K562 (cell line): ENCODE measurements around the gene CDNF. TPM values are rescaled to one million over a fixed set of nuclear protein-coding genes. Genes with fewer than 3 reads are reported as not detected.
A peak's percentile ranks its signal among the peaks of the same experiment; 100 is the strongest.

Experiments used
- ATAC-seq: fragments of 200-7000 bp; cut with Tn5 transposase; 3 replicates; pipeline ENCODE4 v1.9.1; 2020; ENCODE audit warnings: moderate library complexity
- BruUV-seq: library from RNA; stranded (reverse); fragments of 400-500 nt; replicated peaks from 2 replicates; lab custom pipeline; 2021; lab: Mats Ljungman, UMichigan
- CTCF ChIA-PET: fragments of 300-600 bp; formaldehyde crosslinking; extraction: SDS; loops from one replicate; lab custom pipeline; 2021; ENCODE audit warnings: low intra/inter-chr PET ratio; lab: Yijun Ruan, JAX
- POLR2A ChIA-PET: fragments of 300-600, 350-650 bp; sonication (Branson Sonifier 250); formaldehyde crosslinking; extraction: SDS; loops from one replicate; lab custom pipeline; 2021; ENCODE audit warnings: antibody characterized with exemption, inconsistent platforms; lab: Yijun Ruan, JAX
- DNase-seq, 4 experiments: peaks; one replicate each; pipeline versions ENCODE4 v3.0.0 to v3.0.0-alpha.2; 2011 to 2018; ENCODE audit warnings: low spot score in 3 of 4, mixed read lengths in 3 of 4; ENCODE audit errors: extremely low read depth in 1 of 4
- FAIRE-seq: peaks from 2 replicates; lab custom pipeline; 2011; peaks lifted over from hg19 to GRCh38; lab: Jason Lieb, UNC
- H2AFZ ChIP-seq: 2 replicates; pipeline ENCODE4 v1.6.0; 2011; ENCODE audit warnings: low read depth, low read length, control low read depth, inconsistent platforms
- H3K27ac ChIP-seq: fragments of 200-600 bp; 3 replicates; pipeline ENCODE4 v1.8.0; 2011; ENCODE audit warnings: low read depth, mild to moderate bottlenecking, control low read depth, inconsistent platforms, low read length, moderate library complexity, mixed read lengths; ENCODE audit errors: extremely low read depth
- H3K27me3 ChIP-seq, 2 experiments: fragments of 300-600 bp in 1 of 2; 2 replicates in 1 of 2; 3 replicates in 1 of 2; pipeline versions ENCODE4 v1.6.0 to v1.8.0; 2011; ENCODE audit warnings: inconsistent platforms in 2 of 2, low read length in 2 of 2, mild to moderate bottlenecking in 1 of 2, mixed read lengths in 1 of 2, moderate library complexity in 1 of 2; ENCODE audit not compliant: control insufficient read depth in 2 of 2, insufficient read depth in 2 of 2
- H3K36me3 ChIP-seq: fragments of 300-600 bp; 3 replicates; pipeline ENCODE4 v1.8.0; 2011; ENCODE audit warnings: mild to moderate bottlenecking, low read length, inconsistent platforms; ENCODE audit not compliant: control insufficient read depth, insufficient read depth
- H3K4me1 ChIP-seq, 2 experiments: fragments of 200-600 bp in 1 of 2; replicated peaks in 1 of 2; 2 replicates in 1 of 2; 3 replicates in 1 of 2; pipeline versions ENCODE4 v1.5.1 to v1.8.0; 2011; ENCODE audit warnings: inconsistent platforms in 2 of 2, low read length in 2 of 2, mild to moderate bottlenecking in 1 of 2, mixed read lengths in 1 of 2, moderate library complexity in 1 of 2; ENCODE audit not compliant: control insufficient read depth in 2 of 2, insufficient read depth in 2 of 2
- H3K4me2 ChIP-seq: 2 replicates; pipeline ENCODE4 v1.6.1; 2011; ENCODE audit warnings: low read length, control low read depth, inconsistent platforms, mixed read lengths; ENCODE audit not compliant: insufficient read depth
- H3K4me3 ChIP-seq: fragments of 200-600 bp; sonication (generic), shearing (Covaris generic); 2 replicates; pipeline ENCODE4 v1.5.1; 2016; ENCODE audit warnings: control low read depth, inconsistent platforms
- H3K79me2 ChIP-seq: fragments of 200-600 bp; 3 replicates; pipeline ENCODE4 v1.8.0; 2011; ENCODE audit warnings: low read length, inconsistent platforms; ENCODE audit not compliant: control insufficient read depth, insufficient read depth
- H3K9ac ChIP-seq, 2 experiments: 2 replicates each; pipeline versions ENCODE4 v1.6.0 to v1.6.1; 2011; ENCODE audit warnings: low read depth in 2 of 2, low read length in 2 of 2, control low read depth in 1 of 2, inconsistent platforms in 1 of 2, mild to moderate bottlenecking in 1 of 2, mixed read lengths in 1 of 2; ENCODE audit not compliant: insufficient read depth in 1 of 2
- H3K9me1 ChIP-seq: one replicate; pipeline ENCODE4 v1.6.0; 2011; ENCODE audit warnings: inconsistent platforms, mild to moderate bottlenecking, low read length, moderate library complexity; ENCODE audit not compliant: control insufficient read depth, insufficient read depth
- H3K9me3 ChIP-seq: replicated peaks from 2 replicates; pipeline ENCODE4 v1.5.1; 2011; ENCODE audit warnings: low read depth, low read length, inconsistent platforms; ENCODE audit not compliant: control insufficient read depth, insufficient read depth
- H4K20me1 ChIP-seq: replicated peaks from 2 replicates; pipeline ENCODE4 v1.6.1; 2011; ENCODE audit warnings: low read length, inconsistent platforms, mixed read lengths; ENCODE audit not compliant: control insufficient read depth, insufficient read depth
- CTCF ChIP-seq, 3 experiments: IDR thresholded peaks in 2 of 3; conservative IDR thresholded peaks in 1 of 3; 2 replicates each; pipeline ENCODE4 v1.5.1; 2011 to 2012; ENCODE audit warnings: low read length in 3 of 3, mild to moderate bottlenecking in 3 of 3, control low read depth in 2 of 3, improper control_type of control experiment in 1 of 3, inconsistent platforms in 1 of 3, low read depth in 1 of 3, mixed read lengths in 1 of 3, moderate library complexity in 1 of 3; ENCODE audit not compliant: insufficient read depth in 2 of 3
- RAD21 ChIP-seq, 2 experiments: fragments of 250-450 bp in 1 of 2; fragments of 450-650 bp in 1 of 2; sonication (Bioruptor Pico) in 1 of 2; formaldehyde crosslinking in 1 of 2; IDR thresholded peaks in 1 of 2; conservative IDR thresholded peaks in 1 of 2; 2 replicates each; pipeline versions ENCODE4 v1.4.0 to v1.8.0; 2020 to 2022; ENCODE audit warnings: mild to moderate bottlenecking in 2 of 2, moderate library complexity in 1 of 2
- ZNF518B ChIP-seq: fragments of 250-450 bp; sonication (Bioruptor Pico); IDR thresholded peaks from 2 replicates; pipeline ENCODE4 v1.5.0; 2021; ENCODE audit warnings: mild to moderate bottlenecking, moderate library complexity
- WGBS: fragments of 100-300 bp; shearing (Covaris generic); methylation state at CpG from one replicate; pipeline ENCODE4 v1.1.6; 2016; ENCODE audit warnings: low coverage, mixed read lengths; ENCODE audit not compliant: insufficient coverage; ENCODE audit errors: missing lambda C conversion rate; 5-methylcytosine and 5-hydroxymethylcytosine counted together
- in situ Hi-C: fragments of 300-500 bp; cut with MboI; formaldehyde crosslinking; loops from 4 replicates; pipeline ENCODE4 v1.15.0; 2018; ENCODE audit warnings: inconsistent platforms, mixed read lengths
- intact Hi-C: fragments of 100-400 bp; cut with micrococcal nuclease; formaldehyde crosslinking; loops from 2 replicates; pipeline ENCODE4 v1.14.2; 2022
- polyA plus RNA-seq, 8 experiments: library from polyadenylated mRNA; depleted of rRNA in 4 of 8; stranded (reverse) in 5 of 8; unstranded in 3 of 8; fragments of >200 nt; fragmentation: Nextera tagmentation in 2 of 8; fragmentation: Illumina TruSeq in 1 of 8; extraction: Ambion mirVana in 2 of 8; extraction: Trizol in 1 of 8; gene quantifications; 2 replicates each; pipeline versions ENCODE4 v1.2.1 to v1.2.3, GENCODE V29; 2011 to 2014; ENCODE audit warnings: inconsistent platforms in 1 of 8, missing spikeins in 1 of 8
- total RNA-seq, 7 experiments: library from RNA; depleted of rRNA in 6 of 7; stranded (reverse); fragments of >200 nt in 6 of 7; fragmentation: Illumina TruSeq in 2 of 7; extraction: Trizol in 2 of 7; gene quantifications; 2 replicates each; pipeline versions ENCODE4 v1.2.1 to v1.2.3, GENCODE V29; 2011 to 2021; ENCODE audit warnings: low replicate concordance in 1 of 7

CDNF gene
- total and polyA plus RNA-seq, 9 of the 15 experiments (the other 6 are each of a cell fraction or from before 2014, with no cell fraction given): 0.18 to 1.6 (median 0.61) TPM

GRCh38 chr10:14801723-14802122, 36.1 kb downstream of the CDNF start:
- FAIRE-seq (no peak), DNase-seq (no peak), ATAC-seq (0 out of 3 replicates have a peak, but pooled peaks have one; percentile 34)
- TF ChIP-seq RAD21 (CRISPR knock-in tag; conservative IDR thresholded peaks at IDR 0.05 in 1 of 2, IDR thresholded peaks at IDR 0.05 in 1 of 2) (peak in 1 of 2 experiments; percentile 25; a peak in 1 of 4 replicates), CTCF (IDR thresholded peaks at IDR 0.05 in 2 of 3, conservative IDR thresholded peaks at IDR 0.05 in 1 of 3; ENCODE audit: insufficient read depth in 2 of 3, low read depth in 1 of 3, low read length in 3 of 3) (peak in 2 of 3 experiments; percentile 16 to 19; a peak in 1 of 6 replicates), ZNF518B (no peak)
- no peaks in the 10 kb centered on the region for H3K79me2 ChIP-seq
- H3K9ac ChIP-seq: no peak overlapping the region
- intact Hi-C loops (no loop called here), in situ Hi-C loops (no loop called here)
- ChIA-PET CTCF (no interaction called here), POLR2A (no interaction called here)
- H3K4me3 ChIP-seq: no peak overlapping the region
- no peaks in the 10 kb centered on the region for H3K9me3 ChIP-seq
- peaks cover 0 to 8% of the 10 kb centered on the region in 2 experiments; a peak in 4 of 5 replicates for H3K27me3 ChIP-seq
- H3K9me1 ChIP-seq: no peaks in the 10 kb centered on the region
- no peak overlapping the region for H3K27ac ChIP-seq
- no peaks in the 10 kb centered on the region for H3K36me3 ChIP-seq
- H3K4me2 ChIP-seq: no peak overlapping the region
- BruUV-seq: no TSS peak
- WGBS: 0% methylated on average over 5 of the region's 5 CpGs
- no peaks in the 10 kb centered on the region for H3K4me1 ChIP-seq
- no peaks in the 10 kb centered on the region; the same call in 1 of the 2 replicates for H4K20me1 ChIP-seq
- H2AFZ ChIP-seq: no peak overlapping the region
